Adrenal gland (tissue), 5 donors: ENCODE measurements around the gene ENPP6.

Experiments used
- POLR2A ChIP-seq, 2 donors: fragments of 450-650 bp; IDR thresholded peaks; one replicate each; pipeline ENCODE4 v1.6.1; 2017; ENCODE audit warnings: antibody characterized with exemption in 2 of 2, mild to moderate bottlenecking in 2 of 2, moderate library complexity in 1 of 2
- TF ChIP-seq, protein P1 (sequence below), 6 experiments: fragments of 450-650 bp in 4 of 6; fragments of 200-600 bp in 2 of 6; sonication (generic) in 1 of 6; IDR thresholded peaks; 1 replicate in 5 of 6; 2 replicates in 1 of 6; pipeline versions ENCODE4 v1.5.1 to v1.8.0; 2016 to 2021; ENCODE audit warnings: antibody characterized with exemption in 6 of 6, mild to moderate bottlenecking in 2 of 6, moderate library complexity in 1 of 6
- donor health status: DM: no; HTN: no; CAD: no.

DNA sequence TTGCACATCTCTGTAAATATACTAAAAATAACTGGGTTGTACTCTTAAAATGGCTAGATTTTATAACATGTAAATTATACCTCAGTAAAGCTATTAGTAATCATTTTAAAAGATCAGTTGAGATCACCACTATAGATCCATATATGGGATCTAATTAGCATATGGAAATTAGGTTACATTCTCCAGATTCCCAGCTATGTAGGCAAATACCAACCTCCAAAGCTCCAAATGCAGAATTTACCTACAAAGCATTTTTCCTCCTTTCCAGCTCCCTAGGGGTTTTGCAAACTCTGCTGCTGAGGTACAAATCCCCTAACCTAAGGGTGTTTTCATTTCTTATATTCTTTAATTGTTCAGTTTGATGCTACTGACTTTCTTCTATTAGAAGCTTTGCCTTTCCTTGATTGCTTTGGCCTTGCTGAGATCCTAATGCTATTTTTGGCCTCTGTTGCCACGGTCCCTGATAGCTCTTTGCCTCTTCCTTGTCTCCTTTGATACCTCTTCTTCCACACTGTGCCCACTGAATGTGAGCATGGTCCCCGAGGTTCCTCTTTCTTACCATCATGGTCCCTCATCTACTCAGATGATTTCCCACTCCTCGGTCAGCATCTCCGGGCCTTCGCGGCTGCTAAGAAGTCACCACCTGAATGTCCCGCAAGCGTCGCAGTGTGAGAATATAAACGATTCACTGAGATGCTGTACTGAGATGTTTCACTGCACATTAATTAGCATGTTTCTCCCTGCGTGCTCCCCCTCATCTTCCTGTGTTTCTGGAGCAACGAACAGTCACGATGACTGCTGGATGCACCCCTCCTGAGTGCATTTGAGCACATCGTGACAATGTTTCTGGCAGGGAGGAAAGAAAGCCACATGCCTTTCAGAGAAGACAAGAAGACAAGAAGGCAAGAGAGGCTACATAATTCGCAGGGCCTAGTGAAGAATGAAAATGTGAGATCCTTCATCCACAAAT, 23.8 kb downstream of the ENPP6 start:
- TF ChIP-seq, protein P1, sequence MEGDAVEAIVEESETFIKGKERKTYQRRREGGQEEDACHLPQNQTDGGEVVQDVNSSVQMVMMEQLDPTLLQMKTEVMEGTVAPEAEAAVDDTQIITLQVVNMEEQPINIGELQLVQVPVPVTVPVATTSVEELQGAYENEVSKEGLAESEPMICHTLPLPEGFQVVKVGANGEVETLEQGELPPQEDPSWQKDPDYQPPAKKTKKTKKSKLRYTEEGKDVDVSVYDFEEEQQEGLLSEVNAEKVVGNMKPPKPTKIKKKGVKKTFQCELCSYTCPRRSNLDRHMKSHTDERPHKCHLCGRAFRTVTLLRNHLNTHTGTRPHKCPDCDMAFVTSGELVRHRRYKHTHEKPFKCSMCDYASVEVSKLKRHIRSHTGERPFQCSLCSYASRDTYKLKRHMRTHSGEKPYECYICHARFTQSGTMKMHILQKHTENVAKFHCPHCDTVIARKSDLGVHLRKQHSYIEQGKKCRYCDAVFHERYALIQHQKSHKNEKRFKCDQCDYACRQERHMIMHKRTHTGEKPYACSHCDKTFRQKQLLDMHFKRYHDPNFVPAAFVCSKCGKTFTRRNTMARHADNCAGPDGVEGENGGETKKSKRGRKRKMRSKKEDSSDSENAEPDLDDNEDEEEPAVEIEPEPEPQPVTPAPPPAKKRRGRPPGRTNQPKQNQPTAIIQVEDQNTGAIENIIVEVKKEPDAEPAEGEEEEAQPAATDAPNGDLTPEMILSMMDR (IDR thresholded peaks at IDR 0.05): no peak
- TF ChIP-seq POLR2A (IDR thresholded peaks at IDR 0.05): no peak
